Stimulated activated CD8-positive, alpha-beta memory T cell treated with anti-CD3 and anti-CD28 coated beads, Interleukin-15, amount 100 ng/mL, for 1 hour (primary cell): ENCODE results near the gene MCIDAS.

Experiments
- DNase-seq: peaks from one replicate; pipeline ENCODE4 v3.0.0-alpha.2; 2020; ENCODE audit warnings: low read depth

Gene MCIDAS

GRCh38 chr5:55226934-55227663 is at the start of gene MCIDAS:
TSS of gene MCIDAS (minus strand) at chr5:55227315. CDS start at chr5:55227138, 177 bp downstream.
- DNase-seq: no peak

- no peak for DNase-seq
These were observed 49.7 kb upstream of the MCIDAS start for GRCh38 chr5:55276771-55277170.

- DNase-seq: no peak
These were observed 31.2 kb upstream of the MCIDAS start for GRCh38 chr5:55258339-55258738.

GRCh38 chr5:55254802-55255201 is 27.7 kb upstream of the MCIDAS start:
- no peak for DNase-seq

- DNase-seq: no peak
These were observed 22.9 kb upstream of the MCIDAS start for GRCh38 chr5:55250064-55250463.

GRCh38 chr5:55241746-55242145 is 14.6 kb upstream of the MCIDAS start:
- DNase-seq: no peak

- DNase-seq: no peak
These were observed 9.7 kb upstream of the MCIDAS start for GRCh38 chr5:55236800-55237199.

- DNase-seq: no peak
These were observed 7.1 kb upstream of the MCIDAS start for GRCh38 chr5:55234121-55234700.

- DNase-seq: no peak
These were observed 6.1 kb upstream of the MCIDAS start, which contains the start of gene CCNO for GRCh38 chr5:55232985-55233928. TSS of gene CCNO (minus strand) at chr5:55233608. CDS start at chr5:55233523, 85 bp downstream.

- DNase-seq: no peak
These were observed 5.3 kb upstream of the MCIDAS start for GRCh38 chr5:55232271-55232984.

GRCh38 chr5:55231919-55232270 is 4.8 kb upstream of the MCIDAS start:
- DNase-seq: no peak

GRCh38 chr5:55231029-55231918 is 4.2 kb upstream of the MCIDAS start:
- no peak for DNase-seq

GRCh38 chr5:55230086-55230629 is 3.0 kb upstream of the MCIDAS start:
- no peak for DNase-seq

GRCh38 chr5:55227664-55228430 is 732 bp upstream of the MCIDAS start:
- DNase-seq: no peak

- DNase-seq: no peak
These were observed 835 bp downstream of the MCIDAS start for GRCh38 chr5:55226027-55226933.

- no peak for DNase-seq
These were observed 1.8 kb downstream of the MCIDAS start for GRCh38 chr5:55225346-55225745.

- no peak for DNase-seq
These were observed 3.3 kb downstream of the MCIDAS start for GRCh38 chr5:55223812-55224240.

- DNase-seq: no peak
These were observed 3.9 kb downstream of the MCIDAS start for GRCh38 chr5:55222985-55223811.
